ENCODE data around the gene SYNGR3.

DNA sequence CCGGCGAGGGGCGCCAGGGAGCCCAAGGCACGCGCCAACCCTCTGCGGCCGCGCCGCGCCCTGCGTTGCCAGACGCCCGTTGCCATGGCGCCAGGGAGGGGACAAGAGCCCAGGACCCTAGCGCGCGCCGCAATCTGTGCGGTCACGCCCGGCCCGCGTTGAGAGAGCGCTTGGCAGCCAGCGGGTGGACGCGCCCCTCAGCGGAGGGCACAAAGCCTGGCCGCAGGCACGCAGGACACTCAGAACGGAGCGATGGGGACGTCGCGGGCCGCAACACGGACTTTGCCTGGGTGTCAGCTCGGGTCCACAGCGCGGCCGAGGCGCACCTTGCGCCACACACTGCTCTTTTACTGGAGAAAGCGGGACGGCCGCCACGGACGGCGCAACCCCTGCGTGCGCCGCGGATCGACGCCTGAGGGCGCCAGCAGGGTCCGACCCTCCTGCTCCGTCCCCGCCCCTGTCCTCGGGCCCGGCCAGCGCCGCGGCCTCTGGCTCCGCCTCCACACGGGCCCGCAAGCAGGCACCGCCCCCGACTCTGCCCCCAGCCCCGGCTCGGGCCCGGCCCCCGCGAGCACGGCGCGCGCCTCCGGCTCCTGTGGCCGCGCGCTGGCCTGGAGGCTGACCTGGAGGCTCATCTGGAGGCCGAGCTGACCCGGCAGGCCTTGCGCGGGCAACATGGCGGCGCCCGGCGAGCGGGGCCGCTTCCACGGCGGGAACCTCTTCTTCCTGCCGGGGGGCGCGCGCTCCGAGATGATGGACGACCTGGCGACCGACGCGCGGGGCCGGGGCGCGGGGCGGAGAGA is 6.0 kb upstream of the SYNGR3 start, which contains the start of gene GFER:
- TF ChIP-seq CTCF (IDR thresholded peaks at IDR 0.05) (peak in 3 of 6 experiments; percentile 18 to 37 (median 20)), POLR2A (IDR thresholded peaks at IDR 0.05) (peak; percentile 51 to 54)

Data from adrenal gland (tissue), 5 donors.